RWPE2 (cell line): ENCODE measurements around the gene ZNF211.

ENCODE experiments used
- ATAC-seq: fragments of 200-7000 bp; cut with Tn5 transposase; 3 replicates; pipeline ENCODE4 v1.9.1; 2021; ENCODE audit warnings: low read depth
- DNase-seq: peaks from one replicate; pipeline ENCODE4 v3.0.0-alpha.2; 2020; ENCODE audit warnings: low spot score
- H3K27ac ChIP-seq: fragments of 450-650 bp; 2 replicates; pipeline ENCODE4 v1.5.1; 2017; ENCODE audit warnings: mild to moderate bottlenecking; ENCODE audit not compliant: poor library complexity, severe bottlenecking
- H3K27me3 ChIP-seq: fragments of 250-450 bp; sonication (Bioruptor Pico); 2 replicates; pipeline ENCODE4 v1.5.1; 2021; ENCODE audit warnings: mild to moderate bottlenecking, moderate library complexity; ENCODE audit not compliant: insufficient read depth, poor library complexity, severe bottlenecking
- H3K36me3 ChIP-seq: fragments of 250-450 bp; sonication (Bioruptor Pico); 2 replicates; pipeline ENCODE4 v1.5.1; 2020; ENCODE audit warnings: low read depth, mild to moderate bottlenecking, moderate library complexity
- H3K4me1 ChIP-seq: fragments of 250-450 bp; sonication (Bioruptor Pico); 2 replicates; pipeline ENCODE4 v1.5.1; 2021; ENCODE audit warnings: mild to moderate bottlenecking, moderate library complexity; ENCODE audit not compliant: insufficient read depth, poor library complexity, severe bottlenecking
- H3K4me3 ChIP-seq: fragments of 250-450 bp; sonication (Bioruptor Pico); 2 replicates; pipeline ENCODE4 v1.5.1; 2021; ENCODE audit warnings: mild to moderate bottlenecking, moderate library complexity; ENCODE audit not compliant: severe bottlenecking
- H3K9me3 ChIP-seq: fragments of 250-450 bp; sonication (Bioruptor Pico); 2 replicates; pipeline ENCODE4 v1.5.1; 2021; ENCODE audit warnings: mild to moderate bottlenecking, moderate library complexity; ENCODE audit not compliant: severe bottlenecking
- CTCF ChIP-seq: fragments of 450-650 bp; IDR thresholded peaks from one replicate; pipeline ENCODE4 v1.5.1; 2017; ENCODE audit warnings: mild to moderate bottlenecking, moderate library complexity; ENCODE audit not compliant: poor library complexity, severe bottlenecking

Gene ZNF211

GRCh38 chr19:57641715-57642234, 8.8 kb downstream of the ZNF211 start:
- no peaks in the 10 kb centered on the region for H3K27me3 ChIP-seq
- H3K36me3 ChIP-seq = peaks cover 61% of the 10 kb centered on the region
- peaks cover 14% of the 10 kb centered on the region for H3K9me3 ChIP-seq
- H3K4me1 ChIP-seq = peaks cover 7% of the 10 kb centered on the region
- H3K4me3 ChIP-seq = no peak overlapping the region
- ATAC-seq = no peak
- DNase-seq = no peak
- H3K27ac ChIP-seq = no peak overlapping the region
- no peak for TF ChIP-seq CTCF

- Histone ChIP-seq H3K9me3 (peaks cover 13% of the 10 kb centered on the region), H3K4me3 (no peak overlapping the region), H3K27me3 (no peaks in the 10 kb centered on the region), H3K36me3 (peaks cover 53% of the 10 kb centered on the region), H3K4me1 (peaks cover 7% of the 10 kb centered on the region), H3K27ac (no peak overlapping the region)
- ATAC-seq (no peak), DNase-seq (no peak)
- TF ChIP-seq CTCF = no peak
Observed at GRCh38 chr19:57642396-57643046, 9.6 kb downstream of the ZNF211 start.

DNA sequence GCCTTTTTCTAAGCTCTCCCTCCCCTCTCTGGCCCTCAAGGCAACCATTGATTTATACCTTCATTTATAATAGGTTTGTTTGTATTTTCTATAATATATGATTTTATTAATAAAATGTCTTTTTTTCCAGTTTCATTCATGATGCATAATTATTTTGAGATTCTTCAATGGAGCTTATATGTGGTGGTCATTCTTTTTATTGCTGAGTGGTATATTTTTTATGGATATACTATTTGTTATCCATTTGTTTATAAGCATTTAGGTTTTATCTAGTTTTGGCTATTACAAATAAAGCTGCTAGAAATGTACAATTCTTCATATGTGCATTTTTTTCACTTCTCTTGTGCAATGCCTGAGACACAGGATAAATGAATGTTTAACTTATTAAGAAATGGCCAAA, 10.8 kb downstream of the ZNF211 start:
- no peak for TF ChIP-seq CTCF
- H3K27ac ChIP-seq = no peak overlapping the region
- no peaks in the 10 kb centered on the region for H3K27me3 ChIP-seq
- DNase-seq = no peak
- peaks cover 41% of the 10 kb centered on the region for H3K36me3 ChIP-seq
- ATAC-seq = no peak
- H3K9me3 ChIP-seq = peaks cover 12% of the 10 kb centered on the region
- peaks cover 7% of the 10 kb centered on the region for H3K4me1 ChIP-seq
- H3K4me3 ChIP-seq = no peak overlapping the region

DNA sequence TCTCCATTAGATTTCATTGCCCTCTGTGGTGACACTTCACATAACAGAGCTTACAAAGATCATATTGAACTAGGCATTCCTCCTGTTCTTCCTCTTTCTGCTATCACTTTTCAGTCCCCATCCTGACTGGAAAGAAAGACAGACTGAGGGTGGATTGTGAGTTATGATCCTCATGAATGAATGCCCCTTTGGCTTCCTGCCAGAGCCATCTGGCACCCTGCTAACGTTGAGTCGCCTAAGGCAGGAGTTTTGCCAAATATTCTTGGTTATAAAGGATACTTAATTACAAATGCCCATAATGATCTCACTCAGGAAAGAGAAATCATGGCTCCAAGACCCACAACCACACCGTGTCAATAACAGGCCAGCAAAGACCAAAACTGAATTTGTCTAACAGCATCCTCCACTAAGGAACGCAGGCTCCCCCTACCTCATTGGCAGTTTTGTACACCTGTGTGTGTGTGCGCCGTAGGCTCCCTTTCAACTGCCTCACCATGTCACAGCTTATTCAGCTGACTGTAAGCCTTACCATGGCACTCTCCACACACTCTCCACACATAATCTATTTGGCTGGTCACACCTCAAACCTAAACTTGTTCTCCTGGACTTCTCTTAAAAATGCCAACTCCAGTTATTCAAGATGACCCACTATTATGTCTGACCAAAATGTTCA, 15.5 kb downstream of the ZNF211 start:
- H3K9me3 ChIP-seq = peaks cover 8% of the 10 kb centered on the region
- H3K4me1 ChIP-seq = peaks cover 7% of the 10 kb centered on the region
- no peak overlapping the region for H3K4me3 ChIP-seq
- no peak for TF ChIP-seq CTCF
- no peaks in the 10 kb centered on the region for H3K36me3 ChIP-seq
- DNase-seq (no peak), ATAC-seq (no peak)
- H3K27me3 ChIP-seq = no peaks in the 10 kb centered on the region
- H3K27ac ChIP-seq = no peak overlapping the region

- H3K4me1 ChIP-seq = peaks cover 7% of the 10 kb centered on the region
- ATAC-seq (no peak), DNase-seq (no peak)
- no peaks in the 10 kb centered on the region for H3K36me3 ChIP-seq
- no peak overlapping the region for H3K4me3 ChIP-seq
- no peak for TF ChIP-seq CTCF
- peaks cover 8% of the 10 kb centered on the region for H3K9me3 ChIP-seq
- H3K27ac ChIP-seq = peak overlapping the region; percentile 20
- no peaks in the 10 kb centered on the region for H3K27me3 ChIP-seq
Observed at GRCh38 chr19:57651654-57651996, 18.7 kb downstream of the ZNF211 start.
